Natural killer cell (primary cell): ENCODE measurements around the gene MAPK7. TPM values are rescaled to one million over a fixed set of nuclear protein-coding genes. Genes with fewer than 3 reads are reported as not detected.

Source experiments
- ATAC-seq, 3 donors: fragments of 150-1000 bp in 2 of 3; fragments of 200-7000 bp in 1 of 3; cut with Tn5 transposase; 1 replicate in 1 of 3; 2 replicates in 2 of 3; pipeline ENCODE4 v1.10.0; 2021; ENCODE audit warnings: mild to moderate bottlenecking in 2 of 3, moderate library complexity in 2 of 3
- DNase-seq, 2 donors: peaks; one replicate each; pipeline versions ENCODE4 v3.0.0 to v3.0.0-alpha.2; 2013 to 2021; ENCODE audit warnings: mixed read lengths in 1 of 2
- H3K27ac ChIP-seq: one replicate; pipeline ENCODE4 v1.5.1; 2013; ENCODE audit warnings: mild to moderate bottlenecking, low read length
- H3K27me3 ChIP-seq: one replicate; pipeline ENCODE4 v1.6.1; 2013; ENCODE audit warnings: low read length; ENCODE audit not compliant: control insufficient read depth, insufficient read depth
- H3K36me3 ChIP-seq: one replicate; pipeline ENCODE4 v1.6.1; 2013; ENCODE audit warnings: low read length; ENCODE audit not compliant: control insufficient read depth, insufficient read depth
- H3K4me1 ChIP-seq: one replicate; pipeline ENCODE4 v1.6.1; 2013; ENCODE audit warnings: low read length; ENCODE audit not compliant: control insufficient read depth, insufficient read depth
- H3K4me3 ChIP-seq: one replicate; pipeline ENCODE4 v1.5.1; 2013; ENCODE audit warnings: low read length
- H3K9me3 ChIP-seq: one replicate; pipeline ENCODE4 v1.6.1; 2013; ENCODE audit warnings: low read length; ENCODE audit not compliant: control insufficient read depth, insufficient read depth
- H3K27ac Mint-ChIP-seq, 2 donors: one replicate each; pipeline ENCODE4 v1.8.0; 2022; ENCODE audit warnings: mild to moderate bottlenecking in 2 of 2, mixed read lengths in 2 of 2, moderate library complexity in 1 of 2
- H3K27me3 Mint-ChIP-seq, 2 donors: one replicate each; pipeline ENCODE4 v1.8.0; 2022; ENCODE audit warnings: low read depth in 2 of 2, mixed read lengths in 2 of 2
- H3K36me3 Mint-ChIP-seq: one replicate; pipeline ENCODE4 v1.8.0; 2022; ENCODE audit warnings: mixed read lengths
- H3K4me1 Mint-ChIP-seq, 2 donors: one replicate each; pipeline ENCODE4 v1.8.0; 2022; ENCODE audit warnings: mixed read lengths in 2 of 2
- H3K4me3 Mint-ChIP-seq: one replicate; pipeline ENCODE4 v1.8.0; 2022; ENCODE audit warnings: mild to moderate bottlenecking, moderate library complexity, mixed read lengths
- H3K9me3 Mint-ChIP-seq, 2 donors: one replicate each; pipeline ENCODE4 v1.8.0; 2022; ENCODE audit warnings: mixed read lengths in 2 of 2
- WGBS: methylation state at CpG from one replicate; pipeline ENCODE4 v1.1.7; 2013; ENCODE audit warnings: missing lambda C conversion rate; ENCODE audit not compliant: insufficient coverage; 5-methylcytosine and 5-hydroxymethylcytosine counted together
- intact Hi-C: fragments of 100-400 bp; cut with micrococcal nuclease; formaldehyde crosslinking; loops from one replicate; pipeline ENCODE4 v1.14.2; 2022
- total RNA-seq, 4 donors: library from RNA; stranded (reverse); fragments of 120-200 nt in 1 of 4; gene quantifications; one replicate each; pipeline versions ENCODE4 v1.2.3 to v1.2.4, GENCODE V29; 2013 to 2022
- TF ChIP-seq, protein P1 (sequence below): fragments of 200-600 bp; IDR thresholded peaks from one replicate; pipeline ENCODE4 v1.8.0; 2022; ENCODE audit warnings: antibody characterized with exemption

Gene MAPK7
- total RNA-seq, 3 donors from 2014 or later (not counting 1 experiment from before 2014, with no cell fraction given), result 39.2 to 63.5 (median 54.1) TPM

DNA sequence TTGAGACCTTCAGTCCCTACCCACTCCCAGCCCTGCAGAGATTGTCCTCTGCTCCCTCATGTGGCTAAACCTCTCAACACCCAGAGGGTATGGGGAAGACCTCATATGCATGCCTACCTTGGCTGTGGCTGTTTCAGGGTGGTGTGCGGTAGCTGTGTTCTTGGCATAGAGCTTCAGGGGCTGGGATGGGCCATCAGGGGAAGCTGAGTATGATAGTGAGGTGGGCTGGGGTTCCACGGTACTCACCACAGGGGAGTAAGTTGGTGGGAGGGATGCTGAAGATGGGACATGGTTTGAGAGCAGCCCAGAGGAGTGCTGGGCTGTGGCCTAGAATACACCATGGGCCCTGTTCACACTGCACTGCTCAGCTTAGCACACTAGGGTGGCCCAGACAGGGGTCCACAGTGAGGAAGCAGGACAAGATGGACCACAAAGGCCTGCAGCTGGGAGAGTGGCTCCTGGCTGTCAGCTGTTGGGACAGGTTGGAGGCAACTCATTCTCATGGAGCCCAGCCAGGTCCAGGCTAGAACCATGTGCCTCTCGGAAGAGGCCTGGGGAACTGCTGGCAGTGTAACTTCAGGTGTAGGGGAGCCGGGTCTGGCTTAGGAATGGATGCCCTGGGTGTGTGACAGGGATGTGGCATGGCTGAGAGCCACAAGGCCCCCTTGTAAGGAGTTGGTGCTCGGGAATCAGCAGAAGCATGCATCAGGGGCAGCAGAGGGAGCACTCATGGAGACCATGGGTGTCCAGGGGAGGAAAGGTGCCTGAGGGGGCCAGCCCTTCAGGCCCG, 5.6 kb downstream of the MAPK7 start:
- TF ChIP-seq, protein P1, sequence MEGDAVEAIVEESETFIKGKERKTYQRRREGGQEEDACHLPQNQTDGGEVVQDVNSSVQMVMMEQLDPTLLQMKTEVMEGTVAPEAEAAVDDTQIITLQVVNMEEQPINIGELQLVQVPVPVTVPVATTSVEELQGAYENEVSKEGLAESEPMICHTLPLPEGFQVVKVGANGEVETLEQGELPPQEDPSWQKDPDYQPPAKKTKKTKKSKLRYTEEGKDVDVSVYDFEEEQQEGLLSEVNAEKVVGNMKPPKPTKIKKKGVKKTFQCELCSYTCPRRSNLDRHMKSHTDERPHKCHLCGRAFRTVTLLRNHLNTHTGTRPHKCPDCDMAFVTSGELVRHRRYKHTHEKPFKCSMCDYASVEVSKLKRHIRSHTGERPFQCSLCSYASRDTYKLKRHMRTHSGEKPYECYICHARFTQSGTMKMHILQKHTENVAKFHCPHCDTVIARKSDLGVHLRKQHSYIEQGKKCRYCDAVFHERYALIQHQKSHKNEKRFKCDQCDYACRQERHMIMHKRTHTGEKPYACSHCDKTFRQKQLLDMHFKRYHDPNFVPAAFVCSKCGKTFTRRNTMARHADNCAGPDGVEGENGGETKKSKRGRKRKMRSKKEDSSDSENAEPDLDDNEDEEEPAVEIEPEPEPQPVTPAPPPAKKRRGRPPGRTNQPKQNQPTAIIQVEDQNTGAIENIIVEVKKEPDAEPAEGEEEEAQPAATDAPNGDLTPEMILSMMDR, result no peak
- no peaks in the 10 kb centered on the region for H3K36me3 Mint-ChIP-seq
- 95% methylated on average over 6 of the region's 6 CpGs for WGBS
- intact Hi-C loops, result no loop called here
- Histone ChIP-seq H3K4me3 (no peak overlapping the region), H3K4me1 (peaks cover 18% of the 10 kb centered on the region), H3K27me3 (no peaks in the 10 kb centered on the region), H3K36me3 (peaks cover 48% of the 10 kb centered on the region), H3K9me3 (no peaks in the 10 kb centered on the region), H3K27ac (no peak overlapping the region)
- H3K4me3 Mint-ChIP-seq, result peak overlapping the region; percentile 17
- ATAC-seq (no peak), DNase-seq (no peak)
- H3K27ac Mint-ChIP-seq, result peak overlapping the region; percentile 71 to 80
- H3K4me1 Mint-ChIP-seq, result peaks cover 15 to 46% of the 10 kb centered on the region in 2 donors
- H3K27me3 Mint-ChIP-seq, result peaks cover 0 to 3% of the 10 kb centered on the region in 2 donors
- H3K9me3 Mint-ChIP-seq, result no peaks in the 10 kb centered on the region

DNA sequence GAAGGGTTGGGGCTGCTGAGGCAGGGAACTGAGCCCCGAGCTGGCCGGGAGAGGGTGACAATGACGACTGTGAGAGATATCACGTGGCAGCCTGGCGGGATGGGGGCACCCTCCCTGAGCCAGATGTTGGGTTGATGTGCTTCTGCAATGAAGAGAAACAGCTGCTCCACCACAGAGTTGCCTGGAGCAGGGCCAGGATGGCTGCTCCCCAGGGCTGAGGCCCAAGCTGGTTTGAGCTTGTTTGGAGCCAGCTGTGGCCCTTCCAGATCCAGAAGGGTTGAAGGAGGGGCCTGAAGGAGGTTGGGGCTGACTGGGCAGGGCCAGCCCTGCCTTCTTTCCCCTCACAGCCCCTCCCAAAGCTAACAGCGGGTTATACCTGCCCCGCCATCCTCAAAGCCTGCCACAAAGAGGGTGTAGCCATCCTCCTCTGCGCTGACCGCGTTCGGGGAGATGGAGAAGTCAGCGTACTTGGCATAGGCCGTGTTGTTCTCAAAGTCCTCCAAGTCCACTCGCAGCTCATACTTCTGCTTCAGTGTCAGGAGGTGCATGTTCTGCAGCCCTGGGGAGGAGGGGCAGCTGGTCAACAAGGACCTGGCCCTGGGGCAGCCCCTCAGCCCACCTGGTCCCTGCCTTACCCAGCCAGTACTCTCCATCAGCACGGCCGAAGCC, 6.6 kb downstream of the MAPK7 start:
- H3K36me3 ChIP-seq, result peaks cover 46% of the 10 kb centered on the region
- no peaks in the 10 kb centered on the region for H3K9me3 Mint-ChIP-seq
- WGBS, result 52% methylated on average over 16 of the region's 16 CpGs
- peak overlapping the region; percentile 71 to 80 for H3K27ac Mint-ChIP-seq
- no peaks in the 10 kb centered on the region for H3K9me3 ChIP-seq
- no peaks in the 10 kb centered on the region for H3K36me3 Mint-ChIP-seq
- peaks cover 0 to 3% of the 10 kb centered on the region in 2 donors for H3K27me3 Mint-ChIP-seq
- TF ChIP-seq, protein P1, result no peak
- no peak overlapping the region for H3K4me3 ChIP-seq
- DNase-seq (no peak), ATAC-seq (no peak)
- intact Hi-C loops, result no loop called here
- H3K27ac ChIP-seq, result no peak overlapping the region
- peaks cover 3% of the 10 kb centered on the region for H3K27me3 ChIP-seq
- H3K4me3 Mint-ChIP-seq, result peak overlapping the region; percentile 17
- H3K4me1 ChIP-seq, result peaks cover 13% of the 10 kb centered on the region
- H3K4me1 Mint-ChIP-seq, result peaks cover 8 to 36% of the 10 kb centered on the region in 2 donors

DNA sequence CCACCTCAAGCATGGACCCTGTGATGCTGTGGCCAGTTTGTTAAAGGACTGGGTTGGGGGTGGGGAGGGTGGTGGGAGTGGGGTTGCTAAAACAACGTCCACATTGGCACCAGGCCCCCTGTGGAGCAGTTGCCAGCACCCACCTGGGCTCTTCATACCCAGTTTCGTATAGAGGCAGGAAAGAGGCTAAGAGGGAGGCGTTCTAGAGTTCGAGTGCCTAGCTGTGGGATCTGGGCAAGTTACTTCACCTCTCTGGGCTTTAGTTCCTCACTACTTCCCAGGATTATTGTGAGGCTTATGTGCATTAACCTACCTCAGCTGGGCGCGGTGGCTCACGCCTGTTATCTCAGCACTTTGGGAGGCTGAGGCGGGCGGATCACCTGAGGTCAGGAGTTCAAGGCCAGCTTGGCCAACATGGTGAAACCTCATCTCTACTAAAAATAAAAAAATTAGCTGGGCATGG, 7.3 kb downstream of the MAPK7 start:
- H3K9me3 Mint-ChIP-seq, result no peaks in the 10 kb centered on the region
- no peak overlapping the region for H3K4me3 Mint-ChIP-seq
- peaks cover 8 to 31% of the 10 kb centered on the region in 2 donors for H3K4me1 Mint-ChIP-seq
- no peak overlapping the region for H3K27ac Mint-ChIP-seq
- H3K36me3 Mint-ChIP-seq, result no peaks in the 10 kb centered on the region
- ATAC-seq (no peak), DNase-seq (no peak)
- H3K27ac ChIP-seq, result no peak overlapping the region
- intact Hi-C loops, result no loop called here
- TF ChIP-seq, protein P1, result no peak
- peaks cover 0 to 3% of the 10 kb centered on the region in 2 donors for H3K27me3 Mint-ChIP-seq
- H3K9me3 ChIP-seq, result no peaks in the 10 kb centered on the region
- no peak overlapping the region for H3K4me3 ChIP-seq
- peaks cover 3% of the 10 kb centered on the region for H3K27me3 ChIP-seq
- WGBS, result 97% methylated on average over 9 of the region's 9 CpGs
- H3K4me1 ChIP-seq, result peaks cover 13% of the 10 kb centered on the region
- H3K36me3 ChIP-seq, result peaks cover 39% of the 10 kb centered on the region
